ENCODE measurements around the gene TIMM22.

The TIMM22 gene

DNA sequence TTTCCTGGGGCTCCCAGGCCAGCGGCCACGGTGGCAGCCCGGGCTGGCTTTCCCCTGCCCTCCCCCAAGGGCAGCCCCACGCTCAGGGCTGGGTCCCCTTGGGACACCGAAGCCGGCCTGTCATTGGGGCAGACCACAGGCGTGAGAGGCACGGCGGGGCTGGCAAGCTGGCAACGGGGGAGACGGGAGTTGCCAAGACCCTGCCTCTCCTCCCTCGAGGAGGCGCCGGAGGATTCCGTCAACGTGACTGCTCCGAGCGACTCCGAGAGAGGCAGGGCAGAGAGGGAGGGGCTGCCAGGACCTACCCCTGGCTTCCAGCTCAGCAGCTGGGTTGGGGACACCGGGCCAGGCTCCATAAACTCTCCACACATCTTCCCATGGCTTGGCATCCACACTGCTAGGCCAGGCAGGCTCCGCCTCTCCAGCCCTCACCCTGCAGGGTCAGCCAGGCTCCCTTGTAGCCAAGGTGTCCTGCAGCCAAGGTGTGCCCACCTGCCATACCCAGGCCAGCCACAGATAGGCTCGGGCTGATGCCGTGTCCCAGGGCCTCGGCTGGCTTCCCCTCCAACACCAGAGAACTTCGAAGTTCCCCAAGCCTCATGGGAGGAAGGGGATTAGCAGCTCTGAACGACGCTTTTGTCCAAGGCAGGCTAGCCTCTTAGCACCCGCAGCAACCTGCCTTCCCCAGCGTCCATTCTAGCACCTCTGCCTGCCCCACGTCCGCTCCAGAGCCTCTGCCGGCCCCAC lies 25.5 kb downstream of the TIMM22 start:
- ATAC-seq = no peak

DNA sequence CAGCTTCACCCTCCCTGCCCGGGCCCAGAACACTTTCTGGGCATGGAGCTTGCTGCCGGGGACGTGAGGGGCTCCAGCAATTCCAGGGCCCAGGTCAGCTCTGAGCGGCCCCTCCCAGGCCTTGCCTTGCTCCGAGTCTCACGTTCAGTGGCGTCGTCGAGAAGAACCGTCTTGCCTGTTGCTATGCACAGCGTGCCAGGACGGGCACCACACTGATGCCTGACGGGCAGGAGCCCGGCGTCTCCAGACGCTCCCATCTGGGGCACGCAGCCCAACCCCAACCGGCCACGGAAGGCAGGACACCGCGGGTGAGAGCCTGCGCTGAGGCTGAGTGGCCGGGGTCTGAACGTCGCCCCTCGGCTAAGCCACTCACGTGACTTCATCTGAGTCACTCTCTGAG lies 27.1 kb downstream of the TIMM22 start:
- no peak for ATAC-seq

DNA sequence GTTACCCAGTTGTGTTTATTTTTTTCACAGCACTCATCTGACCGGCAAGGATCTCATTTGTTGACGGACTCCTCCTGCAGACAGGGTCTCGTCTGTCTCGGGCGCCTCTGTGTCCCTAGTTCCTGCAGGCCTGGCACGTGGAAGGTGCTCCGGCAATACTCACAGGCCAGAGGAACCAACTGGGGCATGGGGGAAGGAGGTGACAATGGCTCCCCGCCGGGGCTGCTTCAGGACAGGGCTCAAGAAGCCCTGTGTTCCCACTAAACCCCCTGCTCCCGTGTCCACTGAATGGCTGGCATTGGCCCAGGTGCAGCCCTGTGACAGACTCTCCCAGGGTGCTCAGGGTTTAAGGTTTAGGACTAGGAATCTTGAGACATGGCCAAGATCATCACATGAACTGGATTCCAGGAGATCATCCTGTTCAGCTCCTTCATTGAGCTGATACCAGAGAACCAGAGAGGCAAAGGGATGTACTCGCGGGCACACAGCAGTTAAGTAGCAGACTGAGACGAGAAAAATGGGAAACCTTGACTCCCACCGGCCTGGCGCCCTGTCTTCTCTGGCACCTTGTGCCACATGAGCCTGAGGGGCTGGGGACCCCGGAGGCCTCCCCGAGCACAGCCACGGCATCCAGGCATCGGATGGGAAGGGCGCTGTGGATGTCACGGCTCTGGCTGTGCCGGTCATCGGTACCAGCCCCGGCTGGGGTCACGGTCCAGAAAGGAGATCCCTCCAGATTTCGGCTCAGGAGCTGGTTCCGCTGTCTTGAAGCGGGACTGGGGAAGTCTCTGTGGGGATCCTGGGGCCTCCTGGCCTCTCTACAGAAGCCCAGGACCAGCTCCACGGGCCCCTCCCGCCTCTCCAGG lies 29.0 kb downstream of the TIMM22 start:
- no peak for ATAC-seq

DNA sequence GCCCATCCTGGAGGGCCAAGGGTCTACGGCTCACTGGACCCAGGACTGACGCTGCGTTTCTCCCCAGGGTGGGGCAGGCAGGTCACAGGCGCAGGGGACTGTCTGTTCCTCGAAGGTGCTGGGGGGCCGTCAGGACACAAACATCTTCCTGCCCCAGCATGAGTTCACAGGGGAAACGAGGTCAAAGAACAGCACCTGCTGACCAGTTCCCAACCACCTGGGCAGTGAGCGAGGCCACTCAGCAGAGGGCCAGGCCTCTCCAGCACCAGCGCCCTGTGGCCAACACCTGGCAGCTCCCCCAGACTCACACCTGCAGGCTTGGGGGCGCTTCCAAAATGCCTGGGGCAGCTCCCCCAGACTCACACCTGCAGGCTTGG lies 29.7 kb downstream of the TIMM22 start:
- ATAC-seq = no peak

DNA sequence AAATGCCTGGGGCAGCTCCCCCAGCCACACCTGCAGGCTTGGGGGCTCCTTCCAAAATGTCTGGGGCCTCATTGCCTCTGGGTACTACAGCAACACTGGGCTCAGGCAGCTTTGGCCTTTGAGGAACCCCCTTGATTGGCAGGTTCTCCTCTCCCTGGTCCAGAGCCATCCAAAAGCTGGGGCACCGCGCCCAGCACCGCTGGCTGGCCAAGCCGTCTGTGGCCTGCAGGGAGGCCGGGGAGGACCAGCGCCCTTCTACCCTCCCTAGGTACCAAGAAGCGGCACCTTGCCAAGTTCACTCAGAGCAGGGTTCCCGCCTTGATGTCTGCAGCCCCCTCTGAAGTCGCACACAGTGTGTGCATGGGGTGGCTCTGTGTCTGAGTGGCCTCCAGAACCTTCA lies 30.1 kb downstream of the TIMM22 start:
- no peak for ATAC-seq

DNA sequence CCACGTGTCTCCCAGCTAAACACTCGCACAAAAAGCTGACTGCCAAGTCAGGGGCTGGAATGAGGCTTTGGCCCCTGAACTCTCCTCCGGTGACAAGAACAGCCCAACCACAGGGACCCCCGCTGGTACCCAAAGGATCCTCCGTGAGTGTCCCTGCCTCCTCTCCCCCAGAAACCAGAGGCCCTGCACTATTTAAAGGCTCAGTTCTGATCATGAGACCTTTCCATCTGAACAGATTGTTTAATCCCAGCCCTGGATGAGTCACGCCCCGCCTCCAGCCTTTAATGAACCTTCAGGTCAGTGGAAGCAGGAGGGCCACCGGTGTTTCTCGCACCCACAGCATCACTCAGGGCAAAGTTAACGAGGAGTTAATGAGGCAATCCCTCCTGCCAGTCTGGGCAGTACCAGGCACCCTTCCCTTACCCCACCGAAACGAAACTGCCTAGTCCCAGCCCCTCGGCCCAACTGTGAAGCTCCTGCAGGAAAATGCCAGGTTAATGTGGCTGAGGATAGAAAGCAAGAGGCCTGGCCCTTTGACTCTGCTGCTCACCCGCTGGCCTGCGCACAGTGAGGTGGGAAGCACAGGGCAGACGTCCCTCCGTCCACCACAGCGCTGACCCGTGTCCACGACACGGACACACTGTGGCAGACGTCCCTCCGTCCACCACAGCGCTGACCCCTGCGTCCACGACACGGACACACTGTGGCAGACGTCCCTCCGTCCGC lies 32.4 kb downstream of the TIMM22 start:
- ATAC-seq = no peak

DNA sequence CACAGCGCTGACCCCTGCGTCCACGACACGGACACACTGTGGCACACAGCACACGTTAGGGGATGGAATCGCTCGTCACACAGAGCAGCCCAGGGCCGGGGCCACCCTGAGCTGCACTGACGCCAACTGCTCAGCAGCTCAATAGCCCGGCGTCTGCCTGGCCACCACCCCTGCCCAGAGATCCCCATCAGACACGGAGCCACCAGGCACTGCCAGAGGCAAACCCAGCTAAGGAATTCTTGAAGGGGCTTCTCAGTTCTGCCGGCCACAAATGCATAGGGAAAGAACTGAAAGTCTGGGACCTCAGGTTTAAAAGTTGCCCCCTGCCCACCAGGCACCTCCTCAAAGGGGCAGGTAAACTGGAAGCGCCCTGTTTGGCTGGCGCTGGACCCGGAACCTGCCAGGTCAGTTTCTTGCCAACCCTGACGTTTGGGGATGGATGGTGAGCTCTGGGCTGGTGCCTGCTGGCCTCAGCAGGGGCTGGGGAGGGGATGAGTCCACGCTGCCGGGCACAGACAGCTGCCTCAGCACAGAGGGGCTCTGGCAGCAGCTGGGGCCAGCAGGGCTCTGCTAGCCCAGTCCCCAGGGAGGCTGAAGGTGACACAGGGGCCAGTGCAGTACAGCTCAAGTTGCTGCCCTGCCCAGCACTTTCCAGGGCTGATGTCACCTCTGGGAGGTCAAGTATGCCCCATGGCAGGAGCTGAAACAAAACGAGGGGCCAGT lies 33.2 kb downstream of the TIMM22 start:
- ATAC-seq = no peak

DNA sequence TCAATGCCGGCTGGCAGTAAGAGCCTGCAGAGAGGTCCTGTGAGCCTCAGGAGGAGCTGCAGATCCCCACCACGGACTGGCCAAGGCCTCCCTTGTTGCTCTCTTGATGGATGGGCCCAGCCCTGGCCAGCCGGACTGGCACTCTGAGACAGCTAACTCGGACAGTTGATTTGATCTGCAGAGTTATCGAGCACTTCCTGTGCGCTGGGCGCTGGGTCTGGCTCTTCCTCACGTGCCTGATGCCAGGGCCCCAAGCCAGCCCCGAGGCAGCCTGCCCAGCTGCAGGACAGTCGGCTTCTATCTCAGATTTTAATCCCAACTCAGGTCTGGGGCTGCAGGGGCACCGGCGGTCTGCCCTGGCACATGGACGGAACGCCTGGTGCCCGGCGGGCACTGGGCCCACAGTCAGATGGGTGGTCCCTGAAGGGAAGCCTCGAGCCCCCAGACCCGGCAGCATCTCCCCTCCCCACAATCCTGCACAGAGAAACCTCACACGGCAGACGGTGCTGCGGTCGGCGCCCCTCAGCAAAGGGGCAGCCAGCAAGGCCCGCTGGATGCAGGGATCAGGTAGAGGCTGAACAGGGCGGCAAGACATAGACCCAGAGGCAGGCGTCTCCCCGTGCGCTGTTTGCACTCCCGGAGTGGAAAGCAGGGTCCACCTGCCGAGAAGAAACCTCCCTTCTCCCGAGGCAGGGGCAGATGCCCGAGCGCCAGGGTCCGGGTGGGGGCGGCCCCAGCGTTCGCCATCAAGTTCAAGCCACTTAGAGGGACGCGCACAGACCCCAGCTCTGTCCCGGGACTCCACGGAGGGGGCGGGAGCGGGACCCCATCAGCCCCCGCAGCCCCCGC lies 34.0 kb downstream of the TIMM22 start:
- no peak for ATAC-seq

DNA sequence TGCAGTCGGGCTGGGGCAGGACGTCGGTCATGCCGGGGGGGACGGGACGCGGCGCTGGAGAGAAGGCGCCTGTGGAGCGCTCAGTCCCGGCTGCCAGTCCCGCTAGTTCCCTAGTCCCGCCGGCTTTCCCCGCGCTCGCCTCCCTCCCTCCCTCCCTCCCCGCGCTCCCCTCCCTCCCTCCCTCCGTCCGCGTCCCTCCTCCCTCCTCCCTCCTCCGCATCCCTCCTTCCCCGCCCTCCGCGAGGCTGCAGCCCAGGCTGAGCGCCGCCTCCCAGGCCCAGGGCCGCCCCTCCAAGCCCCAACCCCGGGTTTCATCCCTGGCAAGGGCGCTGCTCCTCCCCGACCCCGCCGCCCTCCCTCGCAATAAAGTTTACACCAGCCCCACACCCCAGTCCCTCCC lies 34.8 kb downstream of the TIMM22 start:
- no peak for ATAC-seq

DNA sequence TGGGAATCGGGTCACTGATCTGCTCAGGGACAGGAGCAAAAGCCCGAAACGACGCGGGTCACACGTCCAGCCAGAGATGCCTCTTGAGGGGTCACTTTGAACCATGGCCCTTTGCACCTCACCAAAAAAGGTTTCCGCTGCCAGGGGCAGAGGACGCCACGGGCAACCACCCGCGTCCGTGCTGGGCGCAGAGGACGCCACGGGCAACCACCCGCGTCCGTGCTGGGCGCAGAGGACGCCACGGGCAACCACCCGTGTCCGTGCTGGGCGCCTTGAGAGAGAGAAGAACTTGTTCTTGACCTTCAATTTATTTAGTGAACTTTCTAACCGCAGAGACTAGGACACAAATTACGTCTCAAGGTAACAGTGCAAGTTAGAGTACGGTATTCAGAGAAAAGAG lies 35.5 kb downstream of the TIMM22 start:
- no peak for ATAC-seq

DNA sequence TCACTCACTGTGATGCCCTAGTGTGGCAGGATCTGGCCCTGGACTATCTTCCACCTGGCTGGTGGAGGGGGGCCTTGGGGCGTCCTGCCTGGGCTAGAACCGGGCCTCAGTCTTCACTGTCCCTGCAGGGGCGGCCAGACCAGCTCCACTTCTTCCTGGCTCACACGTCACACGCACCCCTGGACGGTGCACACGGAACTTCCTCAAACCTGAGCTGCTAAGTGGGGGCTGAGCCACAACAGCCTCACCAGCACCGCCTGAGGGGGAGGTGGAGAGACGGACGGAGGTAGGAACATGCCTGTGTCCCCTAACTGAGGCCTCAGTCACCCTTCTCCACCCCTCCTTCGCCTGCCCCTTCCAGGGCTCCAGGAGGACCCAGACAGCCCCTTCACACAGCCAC lies 36.6 kb downstream of the TIMM22 start:
- ATAC-seq = no peak

DNA sequence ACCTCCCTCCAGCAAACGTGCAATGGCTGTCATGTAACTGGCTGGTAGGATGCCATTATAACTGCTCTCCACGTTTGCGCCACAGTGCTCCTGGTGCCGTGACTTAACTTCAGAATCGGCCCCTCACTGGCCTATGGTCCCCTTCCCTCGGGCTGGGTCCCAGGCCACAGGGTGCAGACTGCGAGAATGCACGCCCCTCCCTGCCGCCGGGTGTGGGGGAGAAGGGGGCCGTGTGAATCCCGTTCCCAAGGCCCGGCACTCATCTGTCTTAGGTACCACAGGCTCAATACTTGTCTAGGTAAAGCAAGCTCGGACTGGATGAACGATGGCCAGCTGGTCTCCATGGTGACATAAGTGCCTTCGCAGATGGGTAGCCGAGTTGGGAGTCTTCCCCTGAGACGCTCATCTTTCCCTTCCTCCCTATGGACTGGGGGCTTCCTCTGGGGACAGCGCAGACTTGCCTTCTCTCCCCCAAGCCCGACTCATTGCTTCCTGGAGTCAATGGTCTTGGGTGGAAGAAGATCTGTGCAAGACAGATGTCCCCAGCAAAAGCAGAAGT lies 37.8 kb downstream of the TIMM22 start:
- no peak for ATAC-seq

DNA sequence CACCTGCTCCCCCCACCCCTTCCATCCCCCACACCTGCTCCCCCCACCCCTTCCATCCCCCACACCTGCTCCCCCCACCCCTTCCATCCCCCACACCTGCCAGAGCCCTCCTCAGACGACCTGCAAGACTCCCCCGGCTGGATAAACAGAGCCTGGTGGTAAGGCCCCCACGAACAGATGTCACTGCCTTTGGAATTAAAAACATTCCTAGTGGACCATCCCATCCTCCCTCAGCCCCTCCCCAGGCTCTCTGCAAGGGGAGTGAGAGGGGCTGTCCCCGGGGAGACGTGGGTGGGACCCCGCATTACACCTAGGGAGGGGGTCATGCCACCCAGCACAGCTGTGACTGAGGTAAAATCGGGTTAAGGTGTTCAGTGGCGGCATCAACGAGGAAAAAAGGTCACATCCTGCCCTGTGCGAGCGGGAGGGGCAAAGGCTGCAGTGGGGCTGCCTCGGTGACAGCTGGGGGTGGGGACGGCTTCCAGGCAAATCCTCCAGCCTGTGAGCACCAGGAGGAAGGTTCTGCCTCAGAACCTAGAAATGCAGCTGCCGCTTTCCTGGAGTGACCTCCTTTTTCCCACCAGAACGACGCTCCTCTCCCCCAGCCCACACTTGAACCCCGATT lies 38.7 kb downstream of the TIMM22 start:
- no peak for ATAC-seq

DNA sequence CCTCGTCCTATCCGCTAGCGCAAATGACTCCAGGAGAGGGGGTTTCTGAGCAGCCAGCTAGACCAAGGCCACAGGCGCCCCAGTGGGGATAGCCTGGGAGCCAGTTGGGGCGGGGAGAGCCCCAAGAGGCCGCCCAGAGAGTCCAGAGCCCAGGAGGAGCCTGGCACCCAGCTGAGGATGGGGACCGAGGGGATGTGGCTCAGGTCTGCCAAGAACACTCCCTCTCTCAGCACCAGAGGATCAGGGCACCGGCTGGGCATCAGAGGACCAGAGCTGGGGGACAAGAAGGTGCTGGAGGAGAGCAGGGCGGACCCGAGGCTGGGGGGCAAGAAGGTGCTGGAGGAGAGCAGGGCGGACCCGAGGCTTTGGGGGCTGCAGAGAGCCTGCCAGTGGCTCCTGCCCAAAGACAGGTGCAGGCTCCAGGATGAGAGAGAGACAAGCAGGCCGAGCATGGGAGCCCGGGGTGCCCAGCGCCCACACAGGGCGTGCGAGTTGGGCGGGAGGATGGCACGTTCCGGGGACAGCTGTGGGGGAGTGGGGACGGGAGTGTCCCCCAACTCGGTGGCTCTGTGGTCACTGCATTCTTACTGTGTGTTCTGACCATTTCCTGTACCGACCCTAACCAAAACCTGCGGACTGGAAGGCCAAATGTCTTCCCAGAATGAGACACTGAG lies 39.4 kb downstream of the TIMM22 start:
- ATAC-seq = no peak

DNA sequence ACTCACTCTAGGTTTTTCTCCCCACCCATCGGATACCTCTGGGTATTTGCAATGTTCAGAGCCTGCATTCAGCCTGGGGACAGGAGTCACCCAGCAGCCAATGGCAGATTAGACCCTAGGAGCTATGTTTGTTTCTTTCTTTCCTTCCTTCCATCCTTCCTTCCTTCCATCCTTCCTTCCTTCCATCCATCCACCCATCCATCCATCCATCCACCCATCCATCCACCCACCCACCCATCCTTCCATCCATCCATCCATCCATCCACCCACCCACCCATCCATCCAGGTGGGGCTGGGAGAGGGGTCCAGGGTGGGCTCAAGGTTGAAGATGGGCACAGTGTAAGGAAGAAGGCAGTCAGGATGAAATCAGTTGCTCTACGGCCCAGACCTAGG lies 39.9 kb downstream of the TIMM22 start:
- ATAC-seq = no peak

DNA sequence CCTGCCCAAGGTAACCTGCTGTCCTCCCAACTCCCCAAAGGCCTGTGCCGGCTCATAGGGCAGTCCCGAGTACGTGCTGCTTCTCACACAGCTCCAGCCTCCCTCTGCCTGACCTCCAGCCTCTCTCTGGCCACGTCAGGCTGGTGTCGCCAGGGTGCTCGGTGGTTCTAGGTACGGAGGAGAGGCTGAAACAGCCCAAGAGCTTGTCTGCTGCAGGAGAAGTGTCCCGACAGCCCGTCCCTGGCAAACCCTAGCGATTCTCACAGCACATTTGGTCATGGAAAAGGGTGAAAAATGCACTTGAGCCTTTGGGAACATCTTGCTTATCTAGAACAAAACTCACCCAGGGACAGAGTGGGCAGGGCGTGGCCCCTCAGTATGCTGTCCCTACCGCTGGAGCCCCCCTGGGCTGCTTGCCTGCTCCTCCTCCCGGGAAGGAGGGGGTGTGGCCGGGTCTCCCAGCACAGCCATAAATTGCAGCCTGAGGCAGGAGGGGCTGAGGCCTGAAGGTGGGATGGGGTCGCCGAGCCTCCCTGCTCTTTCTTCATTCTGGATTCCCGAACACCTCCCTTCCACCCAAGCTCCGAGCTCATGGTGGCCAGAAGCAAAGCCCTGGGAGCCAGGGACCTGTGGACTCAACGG lies 40.4 kb downstream of the TIMM22 start:
- no peak for ATAC-seq

DNA sequence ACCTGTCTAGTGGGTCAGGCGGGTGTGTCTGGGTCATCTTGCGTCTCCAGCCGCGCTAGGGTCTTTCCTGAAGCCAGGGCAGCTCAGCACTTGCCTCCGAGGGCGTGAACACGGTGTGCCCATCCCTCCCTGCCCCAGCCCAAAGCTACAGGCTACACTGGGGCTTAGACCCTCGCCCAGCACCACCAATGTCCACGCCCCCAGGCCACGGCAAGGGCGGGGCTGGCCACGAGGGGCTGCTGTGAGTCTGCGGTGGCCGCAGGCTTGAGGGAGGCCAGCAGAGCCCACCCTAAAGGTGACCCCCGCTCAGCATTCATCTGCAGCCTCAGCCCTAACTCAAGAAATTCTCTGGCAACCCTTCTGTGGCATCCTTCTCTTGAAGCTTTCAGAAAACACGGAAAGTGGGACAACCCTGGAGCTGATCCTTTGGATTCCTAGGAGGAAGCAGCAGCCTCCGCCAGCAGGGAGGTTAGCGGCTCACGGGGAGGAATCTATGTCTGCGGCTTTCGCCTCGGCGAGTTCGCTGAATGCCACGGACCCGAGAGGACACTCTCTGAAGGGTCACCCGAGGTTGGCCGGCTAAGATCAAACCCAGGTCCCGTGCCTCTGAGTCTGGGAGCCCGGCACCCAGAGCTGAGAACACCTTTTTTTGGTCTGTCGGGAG lies 41.7 kb downstream of the TIMM22 start:
- ATAC-seq = no peak

DNA sequence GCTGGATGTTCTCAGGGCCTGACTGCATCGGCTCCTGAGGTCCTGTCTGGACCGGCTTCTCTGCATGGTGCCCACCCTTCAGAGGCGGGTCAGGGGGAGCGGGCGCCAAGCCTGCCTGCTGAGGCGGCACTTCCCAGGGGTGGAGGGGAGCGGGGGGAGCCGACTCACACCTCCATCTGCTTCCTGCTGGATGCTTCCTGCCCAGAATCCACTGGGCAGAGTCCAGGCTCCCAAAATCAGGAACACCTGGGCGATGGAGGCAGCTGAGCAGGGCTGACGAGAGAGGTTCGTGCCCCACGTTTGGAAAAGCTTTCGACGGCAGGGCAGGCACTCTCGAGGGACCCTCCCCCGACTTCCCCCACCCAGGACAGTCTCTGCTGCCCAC lies 42.2 kb downstream of the TIMM22 start:
- ATAC-seq = no peak

DNA sequence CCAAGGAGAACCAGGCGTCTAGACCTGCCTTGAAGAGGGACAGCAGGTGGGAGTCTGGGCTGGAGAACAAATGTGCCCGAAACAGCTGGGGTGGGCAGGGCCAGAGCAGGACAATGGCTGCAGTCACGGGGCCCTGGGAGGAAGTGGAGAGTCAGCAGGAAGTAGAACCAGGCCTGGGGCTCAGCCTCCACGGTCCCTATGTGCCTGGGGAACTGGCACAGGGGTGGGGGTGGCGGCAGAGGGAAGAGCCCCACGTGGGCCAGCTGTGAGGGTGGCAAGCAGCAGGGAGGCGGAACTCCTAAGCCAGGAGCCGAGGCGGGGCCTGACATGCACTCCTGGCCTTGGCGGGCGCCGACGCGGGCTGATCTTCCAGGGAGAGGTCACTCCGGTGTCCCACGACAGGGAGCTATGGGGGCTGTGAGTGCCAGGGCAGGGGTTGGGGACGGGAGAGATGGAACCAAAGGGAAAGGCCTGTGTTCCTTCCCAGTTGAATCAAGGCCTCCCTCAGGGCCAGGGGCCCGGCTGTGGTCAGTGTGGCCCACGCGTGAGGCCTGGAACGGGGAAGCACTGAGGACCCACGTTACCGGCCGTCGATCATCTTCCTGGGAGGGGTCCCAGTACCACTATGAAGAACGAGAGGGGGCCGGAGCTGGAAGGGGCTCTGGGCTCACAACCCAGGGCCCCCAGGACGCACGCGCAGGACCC lies 42.7 kb downstream of the TIMM22 start:
- ATAC-seq = no peak

Data from activated CD4-positive, CD25-positive, alpha-beta regulatory T cell treated with anti-CD3 and anti-CD28 coated beads, Interleukin-2, amount 50 U/mL, for 24 hours (primary cell).